Measurements from ENCODE around the gene FARS2. TPM values are rescaled to one million over a fixed set of nuclear protein-coding genes. Genes with fewer than 3 reads are reported as not detected.
A peak's percentile ranks its signal among the peaks of the same experiment; 100 is the strongest.

FARS2 gene
- total and polyA plus RNA-seq, 9 of the 15 experiments (the other 6 are each of a cell fraction or from before 2014, with no cell fraction given) = 16.5 to 62.2 (median 27.0) TPM

- TF ChIP-seq ZBTB40 (IDR thresholded peaks at IDR 0.05) = no peak
- no peak for TF ChIP-seq ZBTB40 (CRISPR knock-in tag; IDR thresholded peaks at IDR 0.05)
- no peak for TF ChIP-seq ZNF77 (CRISPR knock-in tag; IDR thresholded peaks at IDR 0.05)
- no peak for TF ChIP-seq ZNF12 (CRISPR knock-in tag; IDR thresholded peaks at IDR 0.05)
- TF ChIP-seq DNMT1 (IDR thresholded peaks at IDR 0.05) = no peak
- TF ChIP-seq FOXP4 (CRISPR knock-in tag; IDR thresholded peaks at IDR 0.05; ENCODE audit: borderline replicate concordance) = no peak
- peak; percentile 51 for TF ChIP-seq CBFA2T3 (IDR thresholded peaks at IDR 0.05)
- TF ChIP-seq ZNF830 (CRISPR knock-in tag; IDR thresholded peaks at IDR 0.05) = no peak
- no peak for TF ChIP-seq TAF9B (IDR thresholded peaks at IDR 0.05; ENCODE audit: partially characterized antibody)
- no peak for TF ChIP-seq GTF2A2 (tag; IDR thresholded peaks at IDR 0.05)
- TF ChIP-seq DIDO1 (tag; IDR thresholded peaks at IDR 0.05; ENCODE audit: low read depth) = no peak
- no peak for TF ChIP-seq TBL1XR1 (IDR thresholded peaks at IDR 0.05; ENCODE audit: low read length in 2 of 2)
- TF ChIP-seq TAF1 (IDR thresholded peaks at IDR 0.05; ENCODE audit: control insufficient read depth, extremely low read depth, insufficient read depth, low read length, severe bottlenecking) = no peak
- TF ChIP-seq HMBOX1 (IDR thresholded peaks at IDR 0.05) = 0 out of 2 replicates have a peak, but pooled peaks have one; percentile 17
- no peak for TF ChIP-seq FOXA3 (CRISPR knock-in tag; conservative IDR thresholded peaks at IDR 0.05 in 1 of 2, IDR thresholded peaks at IDR 0.05 in 1 of 2)
- TF ChIP-seq ZNF324 (CRISPR knock-in tag; IDR thresholded peaks at IDR 0.05) = no peak
- TF ChIP-seq TAL1 (IDR thresholded peaks at IDR 0.05) = peak; percentile 38; the same call in 1 of the 2 replicates
- TF ChIP-seq NR2F6 (CRISPR knock-in tag; IDR thresholded peaks at IDR 0.05) = no peak
- no peak for TF ChIP-seq KAT8 (IDR thresholded peaks at IDR 0.05; ENCODE audit: low read depth)
These were observed 252.1 kb downstream of the FARS2 start (continued) for GRCh38 chr6:5513408-5513807.
